HG03064 (cell line): ENCODE measurements around the gene SLC1A3.

Experiments used
- ATAC-seq: cut with Tn5 transposase; IDR thresholded peaks from one replicate; pipeline ENCODE4 v1.9.1; 2021; ENCODE audit warnings: low read depth; ENCODE audit not compliant: unreplicated experiment

The SLC1A3 gene

GRCh38 chr5:36681711-36682110 is 75.3 kb downstream of the SLC1A3 start:
- no peak for ATAC-seq

- ATAC-seq: no peak
These were observed 76.1 kb downstream of the SLC1A3 start for GRCh38 chr5:36682499-36682898.

- ATAC-seq: no peak
These were observed 77.5 kb downstream of the SLC1A3 start for GRCh38 chr5:36683821-36684434.

- ATAC-seq: no peak
These were observed 79.4 kb downstream of the SLC1A3 start for GRCh38 chr5:36685631-36686288.

GRCh38 chr5:36686881-36687280 is 80.5 kb downstream of the SLC1A3 start:
- ATAC-seq: no peak

GRCh38 chr5:36688722-36689121 is 82.3 kb downstream of the SLC1A3 start:
- ATAC-seq: no peak

- ATAC-seq: no peak
These were observed 82.8 kb downstream of the SLC1A3 start for GRCh38 chr5:36689225-36689624.

- ATAC-seq: peak; percentile 73
These were observed 83.9 kb downstream of the SLC1A3 start for GRCh38 chr5:36690041-36690961.

- no peak for ATAC-seq
These were observed 84.8 kb downstream of the SLC1A3 start for GRCh38 chr5:36691226-36691625.

GRCh38 chr5:36691696-36692371 is 85.4 kb downstream of the SLC1A3 start:
- no peak for ATAC-seq

GRCh38 chr5:36692791-36693763 is 86.7 kb downstream of the SLC1A3 start:
- ATAC-seq: peak; percentile 63

GRCh38 chr5:36694351-36694750 is 87.9 kb downstream of the SLC1A3 start:
- ATAC-seq: no peak

GRCh38 chr5:36696059-36696673 is 89.8 kb downstream of the SLC1A3 start:
- no peak for ATAC-seq

GRCh38 chr5:36698031-36698430 is 91.6 kb downstream of the SLC1A3 start:
- ATAC-seq: no peak

- peak; percentile 97 for ATAC-seq
These were observed 94.8 kb downstream of the SLC1A3 start for GRCh38 chr5:36701085-36701698.

- no peak for ATAC-seq
These were observed 96.9 kb downstream of the SLC1A3 start for GRCh38 chr5:36703245-36703860.

GRCh38 chr5:36704131-36704530 is 97.7 kb downstream of the SLC1A3 start:
- no peak for ATAC-seq

GRCh38 chr5:36705055-36705454 is 98.6 kb downstream of the SLC1A3 start:
- ATAC-seq: no peak
